NT2/D1 (cell line): ENCODE measurements around the gene VAPB.

Source experiments
- YY1 ChIP-seq: IDR thresholded peaks from 2 replicates; pipeline ENCODE4 v1.6.1; 2011; ENCODE audit not compliant: insufficient read length, insufficient read depth
- ZNF274 ChIP-seq: IDR thresholded peaks from 2 replicates; pipeline ENCODE4 v1.6.1; 2011; ENCODE audit warnings: mild to moderate bottlenecking, low read depth, low read length

DNA sequence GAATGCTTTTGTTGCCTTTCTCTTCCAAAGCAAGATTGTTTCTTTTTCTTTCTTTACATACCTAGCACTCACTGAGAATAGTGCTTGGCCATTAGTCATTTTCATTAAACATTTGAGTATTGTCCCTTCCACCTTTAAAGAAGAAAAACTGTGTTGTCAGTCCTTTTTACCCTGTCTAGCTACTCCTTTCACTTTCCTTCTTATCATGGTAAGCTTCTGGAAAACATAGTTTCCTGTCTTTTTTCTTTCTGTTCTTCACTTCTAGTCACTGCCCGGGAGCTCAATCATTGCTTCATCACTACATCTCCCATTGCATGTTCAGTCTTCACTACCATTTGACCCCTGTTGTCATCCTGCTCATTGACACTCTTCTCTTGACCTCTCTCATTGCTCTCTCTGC, 12.1 kb downstream of the VAPB start:
- no peak for TF ChIP-seq YY1
- TF ChIP-seq ZNF274, result no peak
